ENCODE results near the gene SNTG2. TPM values are rescaled to one million over a fixed set of nuclear protein-coding genes. Genes with fewer than 3 reads are reported as not detected.
"Not testable (repeated sequence)": the region's sequence is repeated elsewhere in the genome, so short reads cannot be mapped to it uniquely, and the experiment has no call there.

The SNTG2 gene
- total and polyA plus RNA-seq, 7 experiments from 2014 or later: 0.26 to 4.9 (median 3.1) TPM; not detected in 2

DNA sequence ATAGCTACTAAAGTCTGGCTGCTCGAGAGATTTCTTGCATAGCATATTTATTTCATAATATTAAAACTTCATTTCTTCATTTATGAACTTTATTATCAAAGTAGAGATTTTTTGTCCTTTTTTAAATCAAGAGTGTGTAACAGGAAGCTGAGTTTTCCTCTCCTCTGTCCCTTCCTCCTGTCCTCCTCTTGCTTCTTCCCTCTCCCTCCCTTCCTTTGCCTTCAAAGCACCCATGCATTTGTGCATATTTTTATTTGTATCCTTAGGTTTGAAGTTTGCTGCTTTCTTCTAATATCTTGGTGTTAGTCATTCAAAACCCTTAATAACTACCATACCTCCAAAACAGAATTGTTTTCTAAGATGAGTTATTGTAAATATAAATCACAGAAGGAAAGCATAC is 174.6 kb downstream of the SNTG2 start:
- Histone ChIP-seq H3K27me3 (ENCODE audit: control insufficient read depth in 2 of 2, insufficient read depth in 2 of 2, low read length in 2 of 2) (no peaks in the 10 kb centered on the region), H3K4me1 (ENCODE audit: control insufficient read depth in 2 of 2, insufficient read depth in 2 of 2, low read length in 2 of 2) (no peaks in the 10 kb centered on the region), H3K9me3 (ENCODE audit: control insufficient read depth in 2 of 3, low read length in 3 of 3) (no peaks in the 10 kb centered on the region), H3K36me3 (ENCODE audit: control insufficient read depth in 2 of 3, insufficient read depth in 3 of 3, low read length in 3 of 3) (no peaks in the 10 kb centered on the region), H3K27ac (ENCODE audit: low read depth, low read length) (no peak overlapping the region), H3K4me3 (ENCODE audit: low read length) (no peak overlapping the region)
- DNase-seq: no peak
- ATAC-seq: no peak
- Mint-ChIP-seq H3K9me3 (no peaks in the 10 kb centered on the region), H3K4me3 (no peak overlapping the region), H3K36me3 (no peaks in the 10 kb centered on the region), H3K27me3 (peaks cover 0 to 2% (median 0%) of the 10 kb centered on the region in 5 donors), H3K27ac (no peak overlapping the region), H3K4me1 (peaks cover 0 to 5% (median 0%) of the 10 kb centered on the region in 7 donors)
- CTCF ChIA-PET: interaction anchor here (0.9 to 1.3 kb wide), 3 partner anchors 10 to 19 kb away, joined by 3 to 4 read pairs (median 3); no protein-coding TSS in a partner anchor
- intact Hi-C loops (cut with micrococcal nuclease): no loop called here
- POLR2A ChIA-PET: no interaction called here

- Histone ChIP-seq H3K4me1 (ENCODE audit: control insufficient read depth in 2 of 2, insufficient read depth in 2 of 2, low read length in 2 of 2) (no peaks in the 10 kb centered on the region), H3K27me3 (ENCODE audit: control insufficient read depth in 2 of 2, insufficient read depth in 2 of 2, low read length in 2 of 2) (no peaks in the 10 kb centered on the region), H3K27ac (ENCODE audit: low read depth, low read length) (no peak overlapping the region), H3K36me3 (ENCODE audit: control insufficient read depth in 2 of 3, insufficient read depth in 3 of 3, low read length in 3 of 3) (no peaks in the 10 kb centered on the region), H3K9me3 (ENCODE audit: control insufficient read depth in 2 of 3, low read length in 3 of 3) (no peaks in the 10 kb centered on the region), H3K4me3 (ENCODE audit: low read length) (no peak overlapping the region)
- Mint-ChIP-seq H3K27me3 (peaks cover 0 to 2% (median 0%) of the 10 kb centered on the region in 5 donors), H3K4me1 (peaks cover 0 to 5% (median 0%) of the 10 kb centered on the region in 7 donors), H3K4me3 (no peak overlapping the region), H3K36me3 (no peaks in the 10 kb centered on the region), H3K27ac (no peak overlapping the region), H3K9me3 (no peaks in the 10 kb centered on the region)
- POLR2A ChIA-PET: no interaction called here
- no peak for DNase-seq
- intact Hi-C loops (cut with micrococcal nuclease): no loop called here
- CTCF ChIA-PET: interaction anchor here (0.9 to 1.3 kb wide), 2 partner anchors 10 to 15 kb away, joined by 3 to 4 read pairs; no protein-coding TSS in a partner anchor
- no peak for ATAC-seq
Observed at GRCh38 chr2:1125633-1126370, 175.2 kb downstream of the SNTG2 start.

DNA sequence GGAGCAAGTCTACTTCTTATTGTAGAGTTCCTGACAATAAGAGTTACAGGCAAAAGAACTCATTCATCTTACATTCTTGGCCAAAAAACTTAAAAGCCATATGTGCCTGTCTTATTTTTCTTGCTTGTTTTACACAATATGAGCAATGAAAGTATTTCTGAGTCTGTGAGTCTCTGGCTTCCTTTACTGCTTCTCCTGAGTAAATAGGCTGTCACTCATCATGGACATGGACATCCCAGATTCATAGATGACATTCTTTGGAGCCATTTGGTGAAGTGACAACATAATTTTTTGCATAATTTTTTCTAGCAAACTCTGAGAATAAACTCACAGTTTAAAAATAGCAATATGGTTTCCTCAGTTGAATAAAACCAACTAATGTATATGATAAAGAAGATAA is 179.3 kb downstream of the SNTG2 start:
- Mint-ChIP-seq H3K9me3 (no peaks in the 10 kb centered on the region), H3K27ac (no peak overlapping the region), H3K4me1 (peaks cover 7 to 25% (median 18%) of the 10 kb centered on the region in 7 donors), H3K36me3 (peaks cover 0 to 2% (median 0%) of the 10 kb centered on the region in 5 donors), H3K27me3 (peaks cover 0 to 6% (median 0%) of the 10 kb centered on the region in 5 donors), H3K4me3 (no peak overlapping the region)
- Histone ChIP-seq H3K27ac (ENCODE audit: low read depth, low read length) (no peak overlapping the region), H3K4me1 (ENCODE audit: control insufficient read depth in 2 of 2, insufficient read depth in 2 of 2, low read length in 2 of 2) (no peaks in the 10 kb centered on the region), H3K9me3 (ENCODE audit: control insufficient read depth in 2 of 3, low read length in 3 of 3) (no peaks in the 10 kb centered on the region), H3K36me3 (ENCODE audit: control insufficient read depth in 2 of 3, insufficient read depth in 3 of 3, low read length in 3 of 3) (no peaks in the 10 kb centered on the region), H3K27me3 (ENCODE audit: control insufficient read depth in 2 of 2, insufficient read depth in 2 of 2, low read length in 2 of 2) (no peaks in the 10 kb centered on the region), H3K4me3 (ENCODE audit: low read length) (no peak overlapping the region)
- POLR2A ChIA-PET: no interaction called here
- intact Hi-C loops (cut with micrococcal nuclease): loop anchor here in 1 of 2 donors (10.0 kb wide), 1 partner anchor 275 kb away; no protein-coding TSS in a partner anchor
- DNase-seq (no peak), ATAC-seq (no peak)
- CTCF ChIA-PET: no interaction called here

- peaks cover 0 to 4% (median 0%) of the 10 kb centered on the region in 5 donors for H3K27me3 Mint-ChIP-seq
- H3K4me1 Mint-ChIP-seq: peaks cover 8 to 26% (median 19%) of the 10 kb centered on the region in 7 donors
- Histone ChIP-seq H3K36me3 (ENCODE audit: control insufficient read depth in 2 of 3, insufficient read depth in 3 of 3, low read length in 3 of 3) (no peaks in the 10 kb centered on the region), H3K4me3 (ENCODE audit: low read length) (no peak overlapping the region), H3K27ac (ENCODE audit: low read depth, low read length) (no peak overlapping the region), H3K27me3 (ENCODE audit: control insufficient read depth in 2 of 2, insufficient read depth in 2 of 2, low read length in 2 of 2) (no peaks in the 10 kb centered on the region), H3K9me3 (ENCODE audit: control insufficient read depth in 2 of 3, low read length in 3 of 3) (no peaks in the 10 kb centered on the region), H3K4me1 (ENCODE audit: control insufficient read depth in 2 of 2, insufficient read depth in 2 of 2, low read length in 2 of 2) (no peaks in the 10 kb centered on the region)
- CTCF ChIA-PET: no interaction called here
- POLR2A ChIA-PET: no interaction called here
- H3K27ac Mint-ChIP-seq: no peak overlapping the region
- intact Hi-C loops (cut with micrococcal nuclease): loop anchor here in 1 of 2 donors (10.0 kb wide), 1 partner anchor 276 kb away; no protein-coding TSS in a partner anchor
- ATAC-seq: no peak
- no peaks in the 10 kb centered on the region for H3K9me3 Mint-ChIP-seq
- DNase-seq: no peak
- H3K36me3 Mint-ChIP-seq: peaks cover 0 to 2% (median 0%) of the 10 kb centered on the region in 5 donors
- no peak overlapping the region for H3K4me3 Mint-ChIP-seq
Observed at GRCh38 chr2:1130922-1131321, 180.3 kb downstream of the SNTG2 start.

DNA sequence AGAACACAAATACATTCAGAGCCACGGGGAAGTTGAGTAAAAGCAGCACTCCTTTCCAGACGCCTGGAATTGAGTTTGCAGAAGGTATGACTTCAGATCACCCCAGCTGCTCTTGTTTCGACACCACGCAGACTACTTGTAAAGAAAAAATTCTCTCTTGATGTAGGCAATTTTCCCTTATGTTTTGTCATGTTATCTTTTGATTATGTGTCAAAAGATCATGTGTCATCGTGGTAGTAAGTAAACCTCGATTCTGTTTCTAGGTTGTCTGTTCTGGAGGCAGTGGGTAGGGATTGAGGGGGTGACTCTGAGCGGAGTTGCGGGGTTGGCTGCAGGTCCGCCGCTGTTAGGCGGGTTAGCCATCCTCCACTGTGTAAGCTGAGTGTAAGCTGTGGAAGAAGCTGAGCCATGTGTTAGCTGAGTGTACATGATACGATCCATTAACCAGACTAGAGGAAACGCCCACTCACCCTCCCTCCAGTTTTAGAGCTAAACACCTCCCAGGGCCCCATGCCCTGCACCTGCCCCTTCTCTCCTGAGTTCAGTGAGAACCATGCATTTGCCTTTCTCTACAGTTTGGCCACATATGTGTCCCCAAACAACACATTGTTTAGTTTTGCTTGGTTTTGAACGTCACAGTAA is 181.8 kb downstream of the SNTG2 start:
- no peaks in the 10 kb centered on the region for H3K27me3 ChIP-seq (ENCODE audit: control insufficient read depth in 2 of 2, insufficient read depth in 2 of 2, low read length in 2 of 2)
- H3K36me3 ChIP-seq (ENCODE audit: control insufficient read depth in 2 of 3, insufficient read depth in 3 of 3, low read length in 3 of 3): no peaks in the 10 kb centered on the region
- H3K27me3 Mint-ChIP-seq: peaks cover 0 to 4% (median 0%) of the 10 kb centered on the region in 5 donors
- intact Hi-C loops (cut with micrococcal nuclease): loop anchor here in 1 of 2 donors (10.0 kb wide), 1 partner anchor 278 kb away; no protein-coding TSS in a partner anchor
- CTCF ChIA-PET: no interaction called here
- no peak overlapping the region for H3K27ac ChIP-seq (ENCODE audit: low read depth, low read length)
- H3K4me3 Mint-ChIP-seq: peak overlapping the region in 4 of 10 donors; percentile 19 to 22 (median 21)
- H3K27ac Mint-ChIP-seq: no peak overlapping the region
- peaks cover 0 to 2% (median 0%) of the 10 kb centered on the region in 5 donors for H3K36me3 Mint-ChIP-seq
- ATAC-seq: no peak
- peaks cover 0 to 4% of the 10 kb centered on the region in 2 donors for H3K4me1 ChIP-seq (ENCODE audit: control insufficient read depth in 2 of 2, insufficient read depth in 2 of 2, low read length in 2 of 2)
- no peak overlapping the region for H3K4me3 ChIP-seq (ENCODE audit: low read length)
- H3K4me1 Mint-ChIP-seq: peaks cover 8 to 40% (median 33%) of the 10 kb centered on the region in 7 donors
- no peaks in the 10 kb centered on the region for H3K9me3 Mint-ChIP-seq
- no peaks in the 10 kb centered on the region for H3K9me3 ChIP-seq (ENCODE audit: control insufficient read depth in 2 of 3, low read length in 3 of 3)
- no peak for DNase-seq
- POLR2A ChIA-PET: no interaction called here

DNA sequence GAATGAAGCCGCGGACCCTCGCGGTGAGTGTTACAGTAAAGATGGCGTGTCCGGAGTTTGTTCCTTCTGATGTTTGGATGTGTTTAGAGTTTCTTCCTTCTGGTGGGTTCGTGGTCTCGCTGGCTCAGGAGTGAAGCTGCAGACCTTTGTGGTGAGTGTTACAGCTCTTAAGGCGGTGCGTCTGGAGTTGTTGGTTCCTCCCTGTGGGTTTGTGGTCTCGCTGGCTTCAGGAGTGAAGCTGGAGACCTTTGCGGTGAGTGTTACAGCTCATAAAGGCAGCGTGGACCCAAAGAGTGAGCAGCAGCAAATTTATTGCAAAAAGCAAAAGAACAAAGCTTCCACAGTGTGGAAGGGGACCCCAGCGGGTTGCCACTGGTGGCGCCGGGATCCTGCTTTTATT is 183.2 kb downstream of the SNTG2 start:
- H3K4me3 ChIP-seq (ENCODE audit: low read length); ATAC-seq; H3K4me1 ChIP-seq (ENCODE audit: control insufficient read depth in 2 of 2, insufficient read depth in 2 of 2, low read length in 2 of 2); H3K27ac ChIP-seq (ENCODE audit: low read depth, low read length); H3K36me3 ChIP-seq (ENCODE audit: control insufficient read depth in 2 of 3, insufficient read depth in 3 of 3, low read length in 3 of 3); H3K27me3 Mint-ChIP-seq; H3K9me3 Mint-ChIP-seq; H3K27me3 ChIP-seq (ENCODE audit: control insufficient read depth in 2 of 2, insufficient read depth in 2 of 2, low read length in 2 of 2); H3K36me3 Mint-ChIP-seq; CTCF ChIA-PET; H3K9me3 ChIP-seq (ENCODE audit: control insufficient read depth in 2 of 3, low read length in 3 of 3): not testable (repeated sequence)
- Mint-ChIP-seq H3K27ac (peak overlapping the region in 2 of 9 donors; percentile 64 to 77), H3K4me1 (peaks cover 9 to 47% (median 34%) of the 10 kb centered on the region in 7 donors), H3K4me3 (peak overlapping the region; percentile 64 to 84 (median 75))
- POLR2A ChIA-PET: interaction anchor here (0.6 kb wide), 1 partner anchor 445 kb away, joined by 3 read pairs; no protein-coding TSS in a partner anchor
- intact Hi-C loops (cut with micrococcal nuclease): loop anchor here in 1 of 2 donors (10.0 kb wide), 1 partner anchor 279 kb away; no protein-coding TSS in a partner anchor
- peak in 2 of 9 donors; percentile 4 to 5 for DNase-seq

All from naive thymus-derived CD4-positive, alpha-beta T cell (primary cell).